ENCODE measurements around the gene ACP4. TPM values are rescaled to one million over a fixed set of nuclear protein-coding genes. Genes with fewer than 3 reads are reported as not detected.
"Not testable (repeated sequence)": the region's sequence is repeated elsewhere in the genome, so short reads cannot be mapped to it uniquely, and the experiment has no call there.

ACP4 gene
- total and polyA plus RNA-seq, 4 donors = not detected

GRCh38 chr19:50779504-50780457 is 10.4 kb upstream of the ACP4 start:
- DNase-seq (no peak), ATAC-seq (ENCODE audit: insufficient read depth, low FRiP score) (no peak)
- WGBS, 2 donors = 42 to 44% methylated on average over 25 of the region's 25 CpGs
- H3K4me1 ChIP-seq (ENCODE audit: control insufficient read depth in 5 of 5, insufficient read depth in 5 of 5, low read length in 5 of 5) = no peaks in the 10 kb centered on the region
- peaks cover 0 to 2% (median 0%) of the 10 kb centered on the region in 4 donors for H3K9me3 ChIP-seq (ENCODE audit: control insufficient read depth in 4 of 4, insufficient read depth in 3 of 4, low read length in 3 of 4)
- H3K4me3 ChIP-seq = no peak overlapping the region
- TF ChIP-seq, protein P1, sequence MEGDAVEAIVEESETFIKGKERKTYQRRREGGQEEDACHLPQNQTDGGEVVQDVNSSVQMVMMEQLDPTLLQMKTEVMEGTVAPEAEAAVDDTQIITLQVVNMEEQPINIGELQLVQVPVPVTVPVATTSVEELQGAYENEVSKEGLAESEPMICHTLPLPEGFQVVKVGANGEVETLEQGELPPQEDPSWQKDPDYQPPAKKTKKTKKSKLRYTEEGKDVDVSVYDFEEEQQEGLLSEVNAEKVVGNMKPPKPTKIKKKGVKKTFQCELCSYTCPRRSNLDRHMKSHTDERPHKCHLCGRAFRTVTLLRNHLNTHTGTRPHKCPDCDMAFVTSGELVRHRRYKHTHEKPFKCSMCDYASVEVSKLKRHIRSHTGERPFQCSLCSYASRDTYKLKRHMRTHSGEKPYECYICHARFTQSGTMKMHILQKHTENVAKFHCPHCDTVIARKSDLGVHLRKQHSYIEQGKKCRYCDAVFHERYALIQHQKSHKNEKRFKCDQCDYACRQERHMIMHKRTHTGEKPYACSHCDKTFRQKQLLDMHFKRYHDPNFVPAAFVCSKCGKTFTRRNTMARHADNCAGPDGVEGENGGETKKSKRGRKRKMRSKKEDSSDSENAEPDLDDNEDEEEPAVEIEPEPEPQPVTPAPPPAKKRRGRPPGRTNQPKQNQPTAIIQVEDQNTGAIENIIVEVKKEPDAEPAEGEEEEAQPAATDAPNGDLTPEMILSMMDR (IDR thresholded peaks at IDR 0.05; ENCODE audit: control extremely low read depth, extremely low read depth) = no peak
- H3K27me3 ChIP-seq (ENCODE audit: control insufficient read depth in 3 of 3, insufficient read depth in 3 of 3, low read length in 2 of 3) = peaks cover 0 to 41% (median 36%) of the 10 kb centered on the region in 3 donors
- no peaks in the 10 kb centered on the region for H3K36me3 ChIP-seq (ENCODE audit: control insufficient read depth in 4 of 4, insufficient read depth in 4 of 4, low read length in 4 of 4)
- no peak overlapping the region for H3K27ac ChIP-seq (ENCODE audit: low read depth in 1 of 2, low read length in 1 of 2)
- no peak overlapping the region for H3K9ac ChIP-seq (ENCODE audit: insufficient read depth in 1 of 2, low read length in 2 of 2)

- TF ChIP-seq, protein P1 (IDR thresholded peaks at IDR 0.05; ENCODE audit: control extremely low read depth, extremely low read depth) = no peak
- H3K9me3 ChIP-seq (ENCODE audit: control insufficient read depth in 4 of 4, insufficient read depth in 3 of 4, low read length in 3 of 4) = peaks cover 0 to 2% (median 0%) of the 10 kb centered on the region in 4 donors
- no peak overlapping the region for H3K9ac ChIP-seq (ENCODE audit: insufficient read depth in 1 of 2, low read length in 2 of 2)
- peaks cover 0 to 41% (median 36%) of the 10 kb centered on the region in 3 donors for H3K27me3 ChIP-seq (ENCODE audit: control insufficient read depth in 3 of 3, insufficient read depth in 3 of 3, low read length in 2 of 3)
- no peaks in the 10 kb centered on the region for H3K36me3 ChIP-seq (ENCODE audit: control insufficient read depth in 4 of 4, insufficient read depth in 4 of 4, low read length in 4 of 4)
- DNase-seq (peak; percentile 39 to 62 (median 39)), ATAC-seq (ENCODE audit: insufficient read depth, low FRiP score) (no peak)
- H3K4me3 ChIP-seq = no peak overlapping the region
- H3K4me1 ChIP-seq (ENCODE audit: control insufficient read depth in 5 of 5, insufficient read depth in 5 of 5, low read length in 5 of 5) = no peaks in the 10 kb centered on the region
- no peak overlapping the region for H3K27ac ChIP-seq (ENCODE audit: low read depth in 1 of 2, low read length in 1 of 2)
- WGBS, 2 donors = 43 to 66% methylated on average over 16 of the region's 16 CpGs
These were observed 9.3 kb upstream of the ACP4 start for GRCh38 chr19:50780753-50781435.

DNA sequence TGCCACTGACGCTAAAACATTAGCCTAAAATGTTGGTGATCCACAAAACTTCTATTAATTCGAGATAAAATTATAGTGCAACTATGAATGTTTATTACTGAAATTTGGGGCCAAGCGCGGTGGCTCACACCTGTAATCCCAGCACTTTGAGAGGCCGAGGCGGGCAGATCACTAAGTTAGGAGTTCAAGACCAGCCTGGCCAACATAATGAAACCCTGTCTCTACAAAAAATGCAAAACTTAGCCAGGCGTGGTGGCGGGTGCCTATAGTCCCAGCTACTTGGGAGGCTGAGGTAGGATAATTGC is 6.4 kb upstream of the ACP4 start:
- WGBS, 2 donors = 31 to 34% methylated on average over 8 of the region's 8 CpGs

GRCh38 chr19:50784710-50785109 is 5.5 kb upstream of the ACP4 start:
- ATAC-seq (ENCODE audit: insufficient read depth, low FRiP score) (no peak), DNase-seq (no peak)
- Histone ChIP-seq H3K9me3 (ENCODE audit: control insufficient read depth in 4 of 4, insufficient read depth in 3 of 4, low read length in 3 of 4) (no peaks in the 10 kb centered on the region), H3K4me3 (no peak overlapping the region), H3K36me3 (ENCODE audit: control insufficient read depth in 4 of 4, insufficient read depth in 4 of 4, low read length in 4 of 4) (no peaks in the 10 kb centered on the region), H3K9ac (ENCODE audit: insufficient read depth in 1 of 2, low read length in 2 of 2) (no peak overlapping the region), H3K4me1 (ENCODE audit: control insufficient read depth in 5 of 5, insufficient read depth in 5 of 5, low read length in 5 of 5) (no peaks in the 10 kb centered on the region), H3K27ac (ENCODE audit: low read depth in 1 of 2, low read length in 1 of 2) (no peak overlapping the region), H3K27me3 (ENCODE audit: control insufficient read depth in 3 of 3, insufficient read depth in 3 of 3, low read length in 2 of 3) (peaks cover 0 to 15% (median 12%) of the 10 kb centered on the region in 3 donors)
- WGBS, 2 donors = 94 to 99% methylated on average over 3 of the region's 3 CpGs
- TF ChIP-seq, protein P1 (IDR thresholded peaks at IDR 0.05; ENCODE audit: control extremely low read depth, extremely low read depth) = no peak

More for the DNA sequence above, 6.4 kb upstream of the ACP4 start:
- H3K4me1 ChIP-seq (ENCODE audit: control insufficient read depth in 5 of 5, insufficient read depth in 5 of 5, low read length in 5 of 5); H3K9me3 ChIP-seq (ENCODE audit: control insufficient read depth in 4 of 4, insufficient read depth in 3 of 4, low read length in 3 of 4); H3K36me3 ChIP-seq (ENCODE audit: control insufficient read depth in 4 of 4, insufficient read depth in 4 of 4, low read length in 4 of 4); H3K27ac ChIP-seq (ENCODE audit: low read depth in 1 of 2, low read length in 1 of 2); DNase-seq; H3K9ac ChIP-seq (ENCODE audit: insufficient read depth in 1 of 2, low read length in 2 of 2); H3K4me3 ChIP-seq; ATAC-seq (ENCODE audit: insufficient read depth, low FRiP score): not testable (repeated sequence)
- peaks cover 0 to 24% (median 22%) of the 10 kb centered on the region in 3 donors for H3K27me3 ChIP-seq (ENCODE audit: control insufficient read depth in 3 of 3, insufficient read depth in 3 of 3, low read length in 2 of 3)

Data from lung (tissue), 12 donors.